Right atrium auricular region (tissue), 2 donors: Measurements from ENCODE around the gene ADD2. TPM values are rescaled to one million over a fixed set of nuclear protein-coding genes. Genes with fewer than 3 reads are reported as not detected.

Source experiments
- DNase-seq: peaks from one replicate; pipeline ENCODE4 v3.0.0-alpha.2; 2019; ENCODE audit warnings: low spot score
- H3K27ac ChIP-seq, 2 donors: fragments of 200-600 bp; sonication (generic); 1 replicate in 1 of 2; 2 replicates in 1 of 2; pipeline ENCODE4 v1.5.1; 2016 to 2019
- H3K27me3 ChIP-seq, 2 donors: fragments of 200-600 bp; sonication (generic); one replicate each; pipeline versions ENCODE4 v1.5.1 to v1.6.0; 2017 to 2019
- H3K36me3 ChIP-seq: fragments of 200-600 bp; sonication (generic); one replicate; pipeline ENCODE4 v1.5.1; 2016
- H3K4me1 ChIP-seq, 2 donors: fragments of 200-600 bp; sonication (generic); one replicate each; pipeline versions ENCODE4 v1.5.1 to v1.6.0; 2017 to 2019
- H3K4me3 ChIP-seq, 2 donors: fragments of 200-600 bp; sonication (generic); 1 replicate in 1 of 2; 2 replicates in 1 of 2; pipeline ENCODE4 v1.5.1; 2017 to 2019; ENCODE audit warnings: mild to moderate bottlenecking in 1 of 2, moderate library complexity in 1 of 2
- H3K9me3 ChIP-seq, 2 donors: fragments of 200-600 bp; sonication (generic); one replicate each; pipeline ENCODE4 v1.5.1; 2019
- CTCF ChIP-seq, 2 donors: fragments of 200-600 bp; sonication (generic); IDR thresholded peaks; one replicate each; pipeline ENCODE4 v1.5.1; 2019; ENCODE audit warnings: antibody characterized with exemption in 2 of 2
- total RNA-seq, 2 donors: library from RNA; depleted of rRNA; stranded (reverse); fragments of >200 nt; gene quantifications; one replicate each; pipeline ENCODE4 v1.1.0, GENCODE V29; 2016

ADD2 gene
- total RNA-seq, 2 donors from 2014 or later: 1.1 to 1.4 TPM

- H3K27me3 ChIP-seq: no peaks in the 10 kb centered on the region
- H3K4me1 ChIP-seq: no peaks in the 10 kb centered on the region
- H3K9me3 ChIP-seq: no peaks in the 10 kb centered on the region
- no peak for TF ChIP-seq CTCF (IDR thresholded peaks at IDR 0.05)
- no peak overlapping the region for H3K4me3 ChIP-seq
- no peak overlapping the region for H3K27ac ChIP-seq
- no peak for DNase-seq
- no peaks in the 10 kb centered on the region for H3K36me3 ChIP-seq
Observed at GRCh38 chr2:70608373-70608772, 159.6 kb downstream of the ADD2 start.

GRCh38 chr2:70607121-70607561, 160.9 kb downstream of the ADD2 start:
- no peaks in the 10 kb centered on the region for H3K36me3 ChIP-seq
- no peak overlapping the region for H3K27ac ChIP-seq
- no peaks in the 10 kb centered on the region for H3K27me3 ChIP-seq
- H3K4me3 ChIP-seq: no peak overlapping the region
- no peaks in the 10 kb centered on the region for H3K4me1 ChIP-seq
- no peak for TF ChIP-seq CTCF (IDR thresholded peaks at IDR 0.05)
- DNase-seq: no peak
- H3K9me3 ChIP-seq: no peaks in the 10 kb centered on the region

Other genes starting within 250 kb of the ADD2 start
- gene TGFA, start 214.4 kb downstream of the ADD2 start, total RNA-seq: 1 to 10 TPM in 1 of 2 donors, under 1 TPM in 1; 0.24 to 1.7 TPM
- gene FIGLA, start 22.4 kb upstream of the ADD2 start, total RNA-seq: not detected
- gene CLEC4F, start 52.4 kb upstream of the ADD2 start, total RNA-seq: under 1 TPM in 1 of 2 donors, not detected in 1; 0.16 TPM
- not detected for gene CD207, start 67.6 kb upstream of the ADD2 start, total RNA-seq
- gene VAX2, start 132.4 kb upstream of the ADD2 start, total RNA-seq: under 1 TPM; 0.70 to 0.86 TPM
- gene ATP6V1B1, start 167.7 kb upstream of the ADD2 start, total RNA-seq: not detected
- 1 to 10 TPM in 1 of 2 donors, under 1 TPM in 1; 0.78 to 1.7 TPM for gene ANKRD53, start 210.4 kb upstream of the ADD2 start, total RNA-seq
- gene TEX261, start 226.7 kb upstream of the ADD2 start, total RNA-seq: 10 to 100 TPM; 26.7 to 38.0 TPM